HG03095 (cell line): ENCODE measurements around the gene SMPD2.

Experiments used
- ATAC-seq: cut with Tn5 transposase; IDR thresholded peaks from one replicate; pipeline ENCODE4 v1.9.1; 2021; ENCODE audit warnings: moderate library complexity; ENCODE audit not compliant: unreplicated experiment

SMPD2 gene

GRCh38 chr6:109446541-109446940 lies 6.0 kb downstream of the SMPD2 start:
- ATAC-seq: no peak

GRCh38 chr6:109447087-109447486 lies 6.6 kb downstream of the SMPD2 start:
- no peak for ATAC-seq

GRCh38 chr6:109447878-109448555 lies 7.5 kb downstream of the SMPD2 start:
- ATAC-seq: no peak

- no peak for ATAC-seq
Measured at GRCh38 chr6:109448615-109449014, 8.1 kb downstream of the SMPD2 start.

- ATAC-seq: no peak
Measured at GRCh38 chr6:109449064-109449794, 8.7 kb downstream of the SMPD2 start.

GRCh38 chr6:109449795-109450673 lies 9.5 kb downstream of the SMPD2 start:
- no peak for ATAC-seq

GRCh38 chr6:109450801-109451200 lies 10.3 kb downstream of the SMPD2 start:
- no peak for ATAC-seq

GRCh38 chr6:109451376-109451775 lies 10.9 kb downstream of the SMPD2 start:
- ATAC-seq: no peak

- ATAC-seq: no peak
Measured at GRCh38 chr6:109452181-109452580, 11.7 kb downstream of the SMPD2 start.

- no peak for ATAC-seq
Measured at GRCh38 chr6:109453156-109453555, 12.6 kb downstream of the SMPD2 start.

GRCh38 chr6:109453594-109454495 lies 13.3 kb downstream of the SMPD2 start:
- ATAC-seq: no peak

- ATAC-seq: peak; percentile 28
Measured at GRCh38 chr6:109454496-109455436, 14.2 kb downstream of the SMPD2 start.

- ATAC-seq: peak; percentile 46
Measured at GRCh38 chr6:109455437-109456110, 15.1 kb downstream of the SMPD2 start, which contains the start of gene MICAL1. MICAL1 (minus strand) TSS chr6:109455772; CDS start chr6:109454196, 1,576 bp downstream.

- peak; percentile 3 for ATAC-seq
Measured at GRCh38 chr6:109456111-109456583, 15.6 kb downstream of the SMPD2 start.

- no peak for ATAC-seq
Measured at GRCh38 chr6:109456710-109457561, 16.4 kb downstream of the SMPD2 start.

- no peak for ATAC-seq
Measured at GRCh38 chr6:109457562-109457996, 17.1 kb downstream of the SMPD2 start.

GRCh38 chr6:109458774-109459531 lies 18.4 kb downstream of the SMPD2 start:
- peak; percentile 20 for ATAC-seq
